H9 (cell line): ENCODE measurements around the gene FAM9B. TPM values are rescaled to one million over a fixed set of nuclear protein-coding genes. Genes with fewer than 3 reads are reported as not detected.

Source experiments
- DNase-seq: peaks from one replicate; pipeline ENCODE4 v3.0.0-alpha.2; 2017
- H2AFZ ChIP-seq: one replicate; pipeline ENCODE4 v1.6.1; 2013; ENCODE audit warnings: mild to moderate bottlenecking, low read length, control low read depth, moderate library complexity
- H2AK5ac ChIP-seq: 2 replicates; pipeline ENCODE4 v1.6.1; 2013; ENCODE audit warnings: low read length, control low read depth, mixed read lengths; ENCODE audit not compliant: insufficient read length
- H2BK120ac ChIP-seq: one replicate; pipeline ENCODE4 v1.6.1; 2013; ENCODE audit warnings: low read depth, mild to moderate bottlenecking, low read length, control low read depth, inconsistent platforms; ENCODE audit not compliant: poor library complexity, severe bottlenecking
- H2BK12ac ChIP-seq: 2 replicates; pipeline ENCODE4 v1.6.1; 2013; ENCODE audit warnings: low read length, control low read depth, mixed read lengths, low read depth; ENCODE audit not compliant: insufficient read length
- H2BK15ac ChIP-seq: 2 replicates; pipeline ENCODE4 v1.6.1; 2013; ENCODE audit warnings: low read depth, low read length, control low read depth
- H2BK20ac ChIP-seq: one replicate; pipeline ENCODE4 v1.6.1; 2013; ENCODE audit warnings: low read depth, mild to moderate bottlenecking, low read length, control low read depth, inconsistent platforms; ENCODE audit not compliant: poor library complexity, severe bottlenecking
- H2BK5ac ChIP-seq: 2 replicates; pipeline ENCODE4 v1.6.1; 2013; ENCODE audit warnings: low read length, control low read depth, mixed read lengths; ENCODE audit not compliant: insufficient read length
- H3K14ac ChIP-seq: 2 replicates; pipeline ENCODE4 v1.6.1; 2013; ENCODE audit warnings: low read length, control low read depth; ENCODE audit not compliant: insufficient read depth
- H3K18ac ChIP-seq: 2 replicates; pipeline ENCODE4 v1.6.1; 2013; ENCODE audit warnings: low read depth, mild to moderate bottlenecking, mixed read lengths, low read length, control low read depth; ENCODE audit not compliant: insufficient read length
- H3K23ac ChIP-seq: 2 replicates; pipeline ENCODE4 v1.6.1; 2013; ENCODE audit warnings: low read length, control low read depth, mixed read lengths, low read depth; ENCODE audit not compliant: insufficient read length
- H3K23me2 ChIP-seq: 2 replicates; pipeline ENCODE4 v1.6.1; 2013; ENCODE audit warnings: low read depth, mild to moderate bottlenecking, mixed read lengths, low read length, control low read depth; ENCODE audit not compliant: insufficient read length, poor library complexity, severe bottlenecking
- H3K27ac ChIP-seq: 2 replicates; pipeline ENCODE4 v1.5.1; 2013; ENCODE audit warnings: low read length, control low read depth, mixed read lengths, low read depth; ENCODE audit not compliant: insufficient read length
- H3K27me3 ChIP-seq: 2 replicates; pipeline ENCODE4 v1.6.1; 2013; ENCODE audit warnings: low read length, control low read depth, inconsistent platforms; ENCODE audit not compliant: insufficient read depth
- H3K4ac ChIP-seq: 2 replicates; pipeline ENCODE4 v1.6.1; 2013; ENCODE audit warnings: low read depth, mild to moderate bottlenecking, control low read depth, inconsistent platforms, low read length, moderate library complexity
- H3K4me1 ChIP-seq: 2 replicates; pipeline ENCODE4 v1.6.1; 2013; ENCODE audit warnings: low read length, control low read depth, inconsistent platforms; ENCODE audit not compliant: insufficient read depth
- H3K4me2 ChIP-seq: 2 replicates; pipeline ENCODE4 v1.6.1; 2013; ENCODE audit warnings: low read length, control low read depth, mixed read lengths; ENCODE audit not compliant: insufficient read length, insufficient read depth
- H3K56ac ChIP-seq: 2 replicates; pipeline ENCODE4 v1.6.1; 2013; ENCODE audit warnings: low read depth, mild to moderate bottlenecking, mixed read lengths, low read length, control low read depth; ENCODE audit not compliant: insufficient read length
- H3K79me1 ChIP-seq: 2 replicates; pipeline ENCODE4 v1.6.1; 2013; ENCODE audit warnings: low read depth, mild to moderate bottlenecking, moderate library complexity, low read length, control low read depth, inconsistent platforms; ENCODE audit not compliant: insufficient read depth, poor library complexity, severe bottlenecking
- H3K79me2 ChIP-seq: 2 replicates; pipeline ENCODE4 v1.6.1; 2013; ENCODE audit warnings: low read length, control low read depth, inconsistent platforms; ENCODE audit not compliant: insufficient read depth
- H3K9ac ChIP-seq: 2 replicates; pipeline ENCODE4 v1.6.1; 2013; ENCODE audit warnings: low read length, control low read depth, mixed read lengths; ENCODE audit not compliant: insufficient read length; ENCODE audit errors: extremely low read depth
- H3K9me3 ChIP-seq: one replicate; pipeline ENCODE4 v1.6.1; 2013; ENCODE audit warnings: low read depth, low read length, inconsistent platforms; ENCODE audit not compliant: control insufficient read depth
- H3T11ph ChIP-seq: one replicate; pipeline ENCODE4 v1.6.1; 2013; ENCODE audit warnings: mild to moderate bottlenecking, low read length, control low read depth, inconsistent platforms
- H4K20me1 ChIP-seq: one replicate; pipeline ENCODE4 v1.6.1; 2013; ENCODE audit not compliant: control insufficient read depth, insufficient read length, insufficient read depth
- H4K5ac ChIP-seq: 2 replicates; pipeline ENCODE4 v1.6.1; 2013; ENCODE audit warnings: low read depth, mild to moderate bottlenecking, mixed read lengths, low read length, control low read depth; ENCODE audit not compliant: insufficient read length
- H4K8ac ChIP-seq: replicated peaks from 2 replicates; pipeline ENCODE4 v1.6.1; 2013; ENCODE audit warnings: low read length, control low read depth, mixed read lengths, low read depth; ENCODE audit not compliant: insufficient read length
- H4K91ac ChIP-seq: 2 replicates; pipeline ENCODE4 v1.6.1; 2013; ENCODE audit warnings: low read depth, mild to moderate bottlenecking, moderate library complexity, mixed read lengths, low read length, control low read depth; ENCODE audit not compliant: insufficient read length
- H3K27ac Mint-ChIP-seq, 3 experiments: 2 replicates in 2 of 3; 3 replicates in 1 of 3; pipeline ENCODE4 v1.8.0; 2020 to 2021; ENCODE audit warnings: mixed read lengths in 3 of 3, mild to moderate bottlenecking in 1 of 3, moderate library complexity in 1 of 3
- H3K27me3 Mint-ChIP-seq: 2 replicates; pipeline ENCODE4 v1.8.0; 2021; ENCODE audit warnings: low read depth, mild to moderate bottlenecking, moderate library complexity, mixed read lengths
- H3K36me3 Mint-ChIP-seq, 3 experiments: 2 replicates in 2 of 3; 3 replicates in 1 of 3; pipeline ENCODE4 v1.8.0; 2020 to 2021; ENCODE audit warnings: low read depth in 3 of 3, mixed read lengths in 3 of 3; ENCODE audit not compliant: insufficient read depth in 1 of 3
- H3K4me1 Mint-ChIP-seq, 2 experiments: 2 replicates each; pipeline ENCODE4 v1.8.0; 2020; ENCODE audit warnings: mixed read lengths in 2 of 2
- H3K4me3 Mint-ChIP-seq, 2 experiments: 2 replicates in 1 of 2; 3 replicates in 1 of 2; pipeline ENCODE4 v1.8.0; 2020 to 2021; ENCODE audit warnings: mild to moderate bottlenecking in 2 of 2, mixed read lengths in 2 of 2, moderate library complexity in 1 of 2
- H3K9me3 Mint-ChIP-seq, 2 experiments: 2 replicates in 1 of 2; 3 replicates in 1 of 2; pipeline ENCODE4 v1.8.0; 2020; ENCODE audit warnings: mild to moderate bottlenecking in 2 of 2, mixed read lengths in 2 of 2, moderate library complexity in 1 of 2
- WGBS: extraction: QIAGEN DNeasy Blood & Tissue Kit; methylation state at CpG from one replicate; pipeline ENCODE4 v1.1.7; 2013; ENCODE audit warnings: missing lambda C conversion rate, low lambda C conversion rate, mixed read lengths; ENCODE audit not compliant: insufficient read length; ENCODE audit errors: extremely low coverage; 5-methylcytosine and 5-hydroxymethylcytosine counted together
- total RNA-seq: library from RNA; stranded (reverse); gene quantifications from 2 replicates; pipeline ENCODE4 v1.2.1, GENCODE V29; 2021
- TF ChIP-seq, protein P1 (sequence below): fragments of 200-600 bp; sonication (generic); conservative IDR thresholded peaks from 3 replicates; pipeline ENCODE4 v1.8.0; 2021; ENCODE audit warnings: antibody characterized with exemption, mild to moderate bottlenecking

The FAM9B gene
- total RNA-seq, 1 experiment from 2014 or later, result not detected

DNA sequence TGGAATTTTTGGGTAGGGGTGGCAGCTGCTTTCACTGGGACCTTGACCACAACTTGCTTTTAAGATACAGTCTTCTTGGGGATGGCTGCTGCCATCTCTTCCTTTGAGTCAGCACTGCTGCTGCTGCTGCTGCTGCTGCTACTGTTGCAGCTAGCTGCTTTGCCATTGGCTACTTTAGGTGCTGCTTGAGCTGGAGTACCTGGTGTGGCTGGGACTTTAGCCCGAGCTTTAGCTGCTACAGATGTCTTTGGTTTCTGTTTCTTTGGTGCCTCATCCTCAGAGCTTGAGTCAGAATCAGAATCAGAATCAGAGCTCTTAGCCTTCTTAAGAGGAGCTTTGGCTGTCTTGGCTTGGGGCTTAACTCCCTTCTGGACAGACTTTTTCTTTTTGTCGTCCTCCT is 52.2 kb downstream of the FAM9B start:
- H3K56ac ChIP-seq, result no peak overlapping the region
- no peak overlapping the region for H3K9ac ChIP-seq
- DNase-seq, result no peak
- no peak overlapping the region for H3K27ac ChIP-seq
- no peak overlapping the region for H2BK120ac ChIP-seq
- no peak overlapping the region for H4K8ac ChIP-seq
- no peak overlapping the region for H2AFZ ChIP-seq
- H3K18ac ChIP-seq, result no peak overlapping the region
- Mint-ChIP-seq H3K27me3 (peaks cover 2% of the 10 kb centered on the region; the same call in 1 of the 2 replicates), H3K27ac (no peak overlapping the region), H3K4me3 (no peak overlapping the region), H3K36me3 (no peaks in the 10 kb centered on the region; a peak in 1 of 7 replicates), H3K9me3 (peaks cover 0 to 33% of the 10 kb centered on the region in 2 experiments; a peak in 2 of 5 replicates), H3K4me1 (peaks cover 5 to 8% of the 10 kb centered on the region in 2 experiments; a peak in 3 of 4 replicates)
- no peak overlapping the region for H2BK5ac ChIP-seq
- H4K20me1 ChIP-seq, result no peaks in the 10 kb centered on the region
- WGBS, result no CpG with 5 or more reads among the region's 2 CpGs
- no peak overlapping the region for H2BK15ac ChIP-seq
- H2AK5ac ChIP-seq, result no peak overlapping the region
- no peak overlapping the region for H2BK12ac ChIP-seq
- H3K23me2 ChIP-seq, result no peaks in the 10 kb centered on the region
- H3K9me3 ChIP-seq, result no peaks in the 10 kb centered on the region
- no peak overlapping the region for H3K4me2 ChIP-seq
- H3K27me3 ChIP-seq, result no peaks in the 10 kb centered on the region
- no peak overlapping the region for H3K4ac ChIP-seq
- no peaks in the 10 kb centered on the region for H3K4me1 ChIP-seq
- H3K23ac ChIP-seq, result no peak overlapping the region
- H3K79me2 ChIP-seq, result no peaks in the 10 kb centered on the region
- no peak overlapping the region for H2BK20ac ChIP-seq
- TF ChIP-seq, protein P1, sequence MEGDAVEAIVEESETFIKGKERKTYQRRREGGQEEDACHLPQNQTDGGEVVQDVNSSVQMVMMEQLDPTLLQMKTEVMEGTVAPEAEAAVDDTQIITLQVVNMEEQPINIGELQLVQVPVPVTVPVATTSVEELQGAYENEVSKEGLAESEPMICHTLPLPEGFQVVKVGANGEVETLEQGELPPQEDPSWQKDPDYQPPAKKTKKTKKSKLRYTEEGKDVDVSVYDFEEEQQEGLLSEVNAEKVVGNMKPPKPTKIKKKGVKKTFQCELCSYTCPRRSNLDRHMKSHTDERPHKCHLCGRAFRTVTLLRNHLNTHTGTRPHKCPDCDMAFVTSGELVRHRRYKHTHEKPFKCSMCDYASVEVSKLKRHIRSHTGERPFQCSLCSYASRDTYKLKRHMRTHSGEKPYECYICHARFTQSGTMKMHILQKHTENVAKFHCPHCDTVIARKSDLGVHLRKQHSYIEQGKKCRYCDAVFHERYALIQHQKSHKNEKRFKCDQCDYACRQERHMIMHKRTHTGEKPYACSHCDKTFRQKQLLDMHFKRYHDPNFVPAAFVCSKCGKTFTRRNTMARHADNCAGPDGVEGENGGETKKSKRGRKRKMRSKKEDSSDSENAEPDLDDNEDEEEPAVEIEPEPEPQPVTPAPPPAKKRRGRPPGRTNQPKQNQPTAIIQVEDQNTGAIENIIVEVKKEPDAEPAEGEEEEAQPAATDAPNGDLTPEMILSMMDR, result no peak
- no peak overlapping the region for H4K5ac ChIP-seq
- H3K14ac ChIP-seq, result no peak overlapping the region
- no peak overlapping the region for H3T11ph ChIP-seq
- H4K91ac ChIP-seq, result no peak overlapping the region
- no peaks in the 10 kb centered on the region for H3K79me1 ChIP-seq
